Neural progenitor cell (in vitro differentiated cells): Measurements from ENCODE around the gene PPP1R27.

Source experiments
- EZH2 ChIP-seq: fragments of 200-600 bp; sonication (generic); IDR thresholded peaks from 2 replicates; pipeline ENCODE4 v1.6.1; 2017; ENCODE audit warnings: antibody characterized with exemption, mild to moderate bottlenecking, moderate library complexity
- TF ChIP-seq, protein P1 (sequence below): fragments of 200-600 bp; sonication (generic); IDR thresholded peaks from 2 replicates; pipeline ENCODE4 v1.5.1; 2017; ENCODE audit warnings: antibody characterized with exemption, mild to moderate bottlenecking

DNA sequence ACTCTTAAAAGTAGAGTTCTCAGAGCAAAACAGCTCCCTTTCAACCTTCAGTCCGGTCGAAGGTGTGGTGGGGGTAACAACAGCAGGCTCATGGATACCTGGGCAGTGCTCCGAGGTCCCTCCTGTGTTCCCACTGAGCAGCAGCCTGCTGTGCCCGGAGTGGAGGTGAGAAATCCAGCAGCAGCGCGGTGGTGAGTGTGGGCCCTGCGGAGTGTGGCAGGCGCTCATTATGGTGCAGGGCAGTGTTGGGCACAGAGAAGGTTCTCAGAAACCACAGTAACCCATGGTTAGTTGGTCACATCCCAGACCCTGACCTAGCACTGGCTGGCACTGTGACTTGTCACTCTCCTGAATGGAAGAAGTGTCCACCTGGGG is 30.5 kb upstream of the PPP1R27 start:
- TF ChIP-seq, protein P1, sequence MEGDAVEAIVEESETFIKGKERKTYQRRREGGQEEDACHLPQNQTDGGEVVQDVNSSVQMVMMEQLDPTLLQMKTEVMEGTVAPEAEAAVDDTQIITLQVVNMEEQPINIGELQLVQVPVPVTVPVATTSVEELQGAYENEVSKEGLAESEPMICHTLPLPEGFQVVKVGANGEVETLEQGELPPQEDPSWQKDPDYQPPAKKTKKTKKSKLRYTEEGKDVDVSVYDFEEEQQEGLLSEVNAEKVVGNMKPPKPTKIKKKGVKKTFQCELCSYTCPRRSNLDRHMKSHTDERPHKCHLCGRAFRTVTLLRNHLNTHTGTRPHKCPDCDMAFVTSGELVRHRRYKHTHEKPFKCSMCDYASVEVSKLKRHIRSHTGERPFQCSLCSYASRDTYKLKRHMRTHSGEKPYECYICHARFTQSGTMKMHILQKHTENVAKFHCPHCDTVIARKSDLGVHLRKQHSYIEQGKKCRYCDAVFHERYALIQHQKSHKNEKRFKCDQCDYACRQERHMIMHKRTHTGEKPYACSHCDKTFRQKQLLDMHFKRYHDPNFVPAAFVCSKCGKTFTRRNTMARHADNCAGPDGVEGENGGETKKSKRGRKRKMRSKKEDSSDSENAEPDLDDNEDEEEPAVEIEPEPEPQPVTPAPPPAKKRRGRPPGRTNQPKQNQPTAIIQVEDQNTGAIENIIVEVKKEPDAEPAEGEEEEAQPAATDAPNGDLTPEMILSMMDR: no peak
- TF ChIP-seq EZH2: no peak
